Tibial nerve (tissue), 4 donors: ENCODE data around the gene SCGB1D1. TPM values are rescaled to one million over a fixed set of nuclear protein-coding genes. Genes with fewer than 3 reads are reported as not detected.

Source experiments
- DNase-seq, 2 donors: peaks; one replicate each; pipeline ENCODE4 v3.0.0-alpha.2; 2019; ENCODE audit warnings: low spot score in 2 of 2
- H3K27ac ChIP-seq, 4 donors: fragments of 200-600 bp; sonication (generic) in 3 of 4; one replicate each; pipeline ENCODE4 v1.5.1; 2017 to 2019; ENCODE audit warnings: mild to moderate bottlenecking in 1 of 4
- H3K27me3 ChIP-seq, 2 donors: fragments of 200-600 bp; sonication (generic) in 1 of 2; one replicate each; pipeline versions ENCODE4 v1.5.1 to v1.6.0; 2017 to 2019
- H3K36me3 ChIP-seq, 3 donors: fragments of 200-600 bp; sonication (generic); one replicate each; pipeline ENCODE4 v1.5.1; 2018 to 2019
- H3K4me1 ChIP-seq, 4 donors: fragments of 200-600 bp; sonication (generic) in 3 of 4; one replicate each; pipeline ENCODE4 v1.5.1; 2017 to 2019
- H3K4me3 ChIP-seq, 4 donors: fragments of 200-600 bp; sonication (generic) in 3 of 4; one replicate each; pipeline ENCODE4 v1.5.1; 2017 to 2019; ENCODE audit warnings: mild to moderate bottlenecking in 1 of 4, moderate library complexity in 1 of 4
- H3K9me3 ChIP-seq, 4 donors: fragments of 200-600 bp; sonication (generic) in 3 of 4; one replicate each; pipeline ENCODE4 v1.5.1; 2017 to 2019
- EP300 ChIP-seq, 2 donors: sonication (generic); formaldehyde crosslinking; IDR thresholded peaks; one replicate each; pipeline ENCODE4 v1.6.1; 2017; ENCODE audit warnings: antibody characterized with exemption in 2 of 2, mild to moderate bottlenecking in 1 of 2
- POLR2A ChIP-seq, 2 donors: fragments of 450-650 bp; IDR thresholded peaks; one replicate each; pipeline ENCODE4 v1.6.1; 2017; ENCODE audit warnings: antibody characterized with exemption in 2 of 2, mild to moderate bottlenecking in 2 of 2, moderate library complexity in 2 of 2
- WGBS, 2 donors: methylation state at CpG; one replicate each; pipeline ENCODE4 v1.1.5; 2018; 5-methylcytosine and 5-hydroxymethylcytosine counted together
- total RNA-seq, 4 donors: library from RNA; depleted of rRNA; stranded (reverse); fragments of >200 nt; gene quantifications; one replicate each; pipeline ENCODE4 v1.1.0, GENCODE V29; 2016
- TF ChIP-seq, protein P1 (sequence below), 5 experiments: fragments of 200-600 bp in 3 of 5; fragments of 450-650 bp in 2 of 5; sonication (generic) in 3 of 5; IDR thresholded peaks; one replicate each; pipeline ENCODE4 v1.5.1; 2016 to 2019; ENCODE audit warnings: antibody characterized with exemption in 5 of 5, mild to moderate bottlenecking in 3 of 5, moderate library complexity in 2 of 5

SCGB1D1 gene
- total RNA-seq, 4 donors from 2014 or later = not detected

DNA sequence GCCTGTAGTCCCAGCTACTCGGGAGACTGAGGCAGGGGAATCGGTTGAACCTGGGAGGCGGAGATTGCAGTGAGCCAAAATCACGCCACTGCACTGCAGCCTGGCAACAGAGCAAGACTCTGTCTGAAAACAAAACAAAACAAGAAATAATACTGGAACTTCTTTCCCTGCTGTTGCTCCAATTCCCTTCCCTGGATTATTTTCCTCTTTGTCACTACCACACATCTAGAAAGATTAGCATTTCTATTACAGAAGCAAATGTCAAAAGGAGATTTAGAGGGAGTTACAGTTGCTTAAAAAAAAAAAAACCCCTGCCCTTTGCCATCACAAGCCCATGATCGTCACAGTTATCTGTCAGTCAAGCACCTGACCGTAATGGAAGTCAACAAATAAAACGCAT is 17.7 kb upstream of the SCGB1D1 start:
- DNase-seq = no peak
- 53 to 66% methylated on average over 7 of the region's 7 CpGs for WGBS, 2 donors
- H3K4me1 ChIP-seq = peaks cover 0 to 10% (median 0%) of the 10 kb centered on the region in 4 donors
- H3K27me3 ChIP-seq = peaks cover 0 to 5% of the 10 kb centered on the region in 2 donors
- H3K36me3 ChIP-seq = no peaks in the 10 kb centered on the region
- no peak overlapping the region for H3K4me3 ChIP-seq
- no peak overlapping the region for H3K27ac ChIP-seq
- H3K9me3 ChIP-seq = no peaks in the 10 kb centered on the region
- TF ChIP-seq, protein P1, sequence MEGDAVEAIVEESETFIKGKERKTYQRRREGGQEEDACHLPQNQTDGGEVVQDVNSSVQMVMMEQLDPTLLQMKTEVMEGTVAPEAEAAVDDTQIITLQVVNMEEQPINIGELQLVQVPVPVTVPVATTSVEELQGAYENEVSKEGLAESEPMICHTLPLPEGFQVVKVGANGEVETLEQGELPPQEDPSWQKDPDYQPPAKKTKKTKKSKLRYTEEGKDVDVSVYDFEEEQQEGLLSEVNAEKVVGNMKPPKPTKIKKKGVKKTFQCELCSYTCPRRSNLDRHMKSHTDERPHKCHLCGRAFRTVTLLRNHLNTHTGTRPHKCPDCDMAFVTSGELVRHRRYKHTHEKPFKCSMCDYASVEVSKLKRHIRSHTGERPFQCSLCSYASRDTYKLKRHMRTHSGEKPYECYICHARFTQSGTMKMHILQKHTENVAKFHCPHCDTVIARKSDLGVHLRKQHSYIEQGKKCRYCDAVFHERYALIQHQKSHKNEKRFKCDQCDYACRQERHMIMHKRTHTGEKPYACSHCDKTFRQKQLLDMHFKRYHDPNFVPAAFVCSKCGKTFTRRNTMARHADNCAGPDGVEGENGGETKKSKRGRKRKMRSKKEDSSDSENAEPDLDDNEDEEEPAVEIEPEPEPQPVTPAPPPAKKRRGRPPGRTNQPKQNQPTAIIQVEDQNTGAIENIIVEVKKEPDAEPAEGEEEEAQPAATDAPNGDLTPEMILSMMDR (IDR thresholded peaks at IDR 0.05) = no peak
- TF ChIP-seq EP300 (IDR thresholded peaks at IDR 0.05) (no peak), POLR2A (IDR thresholded peaks at IDR 0.05) (no peak)

DNA sequence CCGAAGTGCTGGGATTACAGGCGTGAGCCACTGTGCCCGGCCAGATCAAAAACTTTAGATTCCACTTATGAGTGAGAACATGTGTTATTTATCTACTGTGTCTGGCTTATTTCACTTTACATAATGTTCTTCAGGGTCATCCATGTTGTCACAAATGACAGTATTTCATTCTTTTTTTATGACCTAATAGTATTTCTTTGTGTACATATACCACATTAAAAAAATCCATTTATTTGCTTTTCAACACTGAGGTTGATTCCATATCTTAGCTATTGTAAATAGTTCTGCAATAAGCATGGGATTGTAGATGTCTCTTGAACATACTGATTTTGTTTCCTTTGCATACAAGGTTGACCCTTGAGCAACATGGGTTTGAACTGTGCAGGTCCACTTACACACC is 13.2 kb upstream of the SCGB1D1 start:
- peaks cover 0 to 5% of the 10 kb centered on the region in 2 donors for H3K27me3 ChIP-seq
- peaks cover 0 to 3% (median 0%) of the 10 kb centered on the region in 4 donors for H3K9me3 ChIP-seq
- WGBS, 2 donors = 79 to 86% methylated on average over 3 of the region's 3 CpGs
- DNase-seq = no peak
- H3K4me1 ChIP-seq = no peaks in the 10 kb centered on the region
- H3K27ac ChIP-seq = no peak overlapping the region
- H3K4me3 ChIP-seq = no peak overlapping the region
- H3K36me3 ChIP-seq = no peaks in the 10 kb centered on the region
- TF ChIP-seq EP300 (IDR thresholded peaks at IDR 0.05) = no peak
- no peak for TF ChIP-seq POLR2A (IDR thresholded peaks at IDR 0.05)
- TF ChIP-seq, protein P1 (IDR thresholded peaks at IDR 0.05) = no peak

DNA sequence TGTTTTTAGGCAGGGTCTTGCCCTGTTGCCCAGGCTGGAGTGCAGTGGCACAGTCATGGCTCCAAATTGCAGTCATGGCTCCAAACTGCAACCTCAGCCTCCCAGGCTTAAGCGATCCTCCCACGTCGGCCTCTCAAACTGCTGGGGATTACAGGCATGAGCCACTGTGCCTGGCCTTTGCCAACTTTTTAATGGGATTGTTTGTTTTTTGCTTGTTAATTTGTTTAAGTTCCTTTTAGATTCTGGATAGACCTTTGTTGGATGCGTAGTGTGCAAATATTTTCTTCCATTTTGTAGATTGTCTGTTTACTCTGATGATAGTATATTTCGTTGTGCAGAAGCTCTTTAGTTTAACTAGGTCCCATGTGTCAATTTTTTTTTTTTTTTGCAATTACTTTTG is 10.0 kb upstream of the SCGB1D1 start:
- 87 to 88% methylated on average over 5 of the region's 5 CpGs for WGBS, 2 donors
- TF ChIP-seq POLR2A (IDR thresholded peaks at IDR 0.05) (no peak), EP300 (IDR thresholded peaks at IDR 0.05) (no peak)
- TF ChIP-seq, protein P1 (IDR thresholded peaks at IDR 0.05) = no peak
- no peak for DNase-seq
- Histone ChIP-seq H3K4me3 (no peak overlapping the region), H3K4me1 (no peaks in the 10 kb centered on the region), H3K27ac (no peak overlapping the region), H3K36me3 (no peaks in the 10 kb centered on the region), H3K9me3 (peaks cover 0 to 3% (median 0%) of the 10 kb centered on the region in 4 donors), H3K27me3 (no peaks in the 10 kb centered on the region)

DNA sequence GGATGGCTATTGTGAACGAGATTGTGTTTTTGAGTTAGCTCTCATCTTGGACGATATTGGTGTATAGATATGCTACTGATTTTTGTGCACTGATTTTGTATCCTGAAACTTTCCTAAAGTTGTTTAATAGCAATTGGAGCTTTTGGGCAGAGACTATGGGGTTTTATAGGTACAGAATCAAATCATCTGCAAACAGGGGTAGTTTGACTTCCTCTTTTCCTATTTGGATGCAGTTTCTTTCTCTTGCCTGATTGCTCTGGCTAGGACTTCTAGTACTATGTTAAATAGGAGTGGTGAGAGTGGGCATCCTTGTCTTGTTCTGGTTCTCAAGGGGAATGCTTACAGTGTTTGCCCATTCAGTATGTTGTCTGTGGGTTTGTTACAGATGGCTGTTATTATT is 8.9 kb upstream of the SCGB1D1 start:
- H3K4me3 ChIP-seq = no peak overlapping the region
- TF ChIP-seq, protein P1 (IDR thresholded peaks at IDR 0.05) = no peak
- TF ChIP-seq POLR2A (IDR thresholded peaks at IDR 0.05) = no peak
- TF ChIP-seq EP300 (IDR thresholded peaks at IDR 0.05) = no peak
- no peaks in the 10 kb centered on the region for H3K36me3 ChIP-seq
- H3K27me3 ChIP-seq = no peaks in the 10 kb centered on the region
- no peak for DNase-seq
- H3K9me3 ChIP-seq = peaks cover 0 to 3% (median 0%) of the 10 kb centered on the region in 4 donors
- 72 to 91% methylated on average over 2 of the region's 2 CpGs for WGBS, 2 donors
- H3K4me1 ChIP-seq = no peaks in the 10 kb centered on the region
- no peak overlapping the region for H3K27ac ChIP-seq

DNA sequence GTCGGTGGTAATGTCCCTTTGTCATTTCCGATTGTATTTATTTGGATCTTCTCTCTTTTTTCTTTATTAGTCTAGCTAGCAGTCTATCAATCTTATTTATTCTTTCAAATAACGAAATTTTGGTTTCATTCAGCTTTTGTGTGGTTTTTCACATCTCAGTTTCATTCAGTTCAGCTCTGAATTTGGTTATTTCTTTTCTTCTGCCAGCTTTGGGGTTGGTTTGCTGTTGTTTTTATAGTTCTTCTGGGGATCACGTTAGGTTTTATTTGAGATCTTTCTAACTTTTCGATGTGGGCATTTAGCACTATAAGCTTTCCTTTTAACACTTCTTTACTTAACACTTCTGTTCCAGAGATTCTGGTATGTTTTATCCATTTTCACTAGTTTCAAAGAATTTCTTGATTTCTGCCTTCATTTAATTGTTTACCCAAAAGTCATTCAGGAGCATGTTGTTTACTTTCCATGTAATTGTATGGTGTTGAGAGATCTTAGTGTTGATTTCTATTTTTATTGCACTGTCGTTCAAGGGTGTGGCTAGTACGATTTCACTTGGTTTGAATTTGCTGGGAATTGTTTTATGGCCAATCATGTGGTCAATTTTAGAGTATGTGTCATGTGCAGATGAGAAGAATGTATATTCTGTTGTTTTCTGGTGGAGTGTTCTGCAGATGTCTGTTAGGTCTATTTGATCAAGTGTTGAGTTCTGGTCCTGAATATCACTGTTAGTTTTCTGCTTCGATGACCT is 7.7 kb upstream of the SCGB1D1 start:
- 61 to 63% methylated on average over 8 of the region's 8 CpGs for WGBS, 2 donors

More for the DNA sequence above, 7.7 kb upstream of the SCGB1D1 start:
- Histone ChIP-seq H3K27me3 (no peaks in the 10 kb centered on the region), H3K4me3 (no peak overlapping the region), H3K9me3 (peaks cover 0 to 3% (median 0%) of the 10 kb centered on the region in 4 donors), H3K27ac (no peak overlapping the region), H3K36me3 (no peaks in the 10 kb centered on the region), H3K4me1 (no peaks in the 10 kb centered on the region)
- no peak for TF ChIP-seq POLR2A (IDR thresholded peaks at IDR 0.05)
- no peak for TF ChIP-seq EP300 (IDR thresholded peaks at IDR 0.05)
- TF ChIP-seq, protein P1 (IDR thresholded peaks at IDR 0.05) = no peak
- DNase-seq = no peak
